ENCODE data around the gene SERTAD2. TPM values are rescaled to one million over a fixed set of nuclear protein-coding genes. Genes with fewer than 3 reads are reported as not detected.

The SERTAD2 gene
- 9.4 TPM for total RNA-seq

DNA sequence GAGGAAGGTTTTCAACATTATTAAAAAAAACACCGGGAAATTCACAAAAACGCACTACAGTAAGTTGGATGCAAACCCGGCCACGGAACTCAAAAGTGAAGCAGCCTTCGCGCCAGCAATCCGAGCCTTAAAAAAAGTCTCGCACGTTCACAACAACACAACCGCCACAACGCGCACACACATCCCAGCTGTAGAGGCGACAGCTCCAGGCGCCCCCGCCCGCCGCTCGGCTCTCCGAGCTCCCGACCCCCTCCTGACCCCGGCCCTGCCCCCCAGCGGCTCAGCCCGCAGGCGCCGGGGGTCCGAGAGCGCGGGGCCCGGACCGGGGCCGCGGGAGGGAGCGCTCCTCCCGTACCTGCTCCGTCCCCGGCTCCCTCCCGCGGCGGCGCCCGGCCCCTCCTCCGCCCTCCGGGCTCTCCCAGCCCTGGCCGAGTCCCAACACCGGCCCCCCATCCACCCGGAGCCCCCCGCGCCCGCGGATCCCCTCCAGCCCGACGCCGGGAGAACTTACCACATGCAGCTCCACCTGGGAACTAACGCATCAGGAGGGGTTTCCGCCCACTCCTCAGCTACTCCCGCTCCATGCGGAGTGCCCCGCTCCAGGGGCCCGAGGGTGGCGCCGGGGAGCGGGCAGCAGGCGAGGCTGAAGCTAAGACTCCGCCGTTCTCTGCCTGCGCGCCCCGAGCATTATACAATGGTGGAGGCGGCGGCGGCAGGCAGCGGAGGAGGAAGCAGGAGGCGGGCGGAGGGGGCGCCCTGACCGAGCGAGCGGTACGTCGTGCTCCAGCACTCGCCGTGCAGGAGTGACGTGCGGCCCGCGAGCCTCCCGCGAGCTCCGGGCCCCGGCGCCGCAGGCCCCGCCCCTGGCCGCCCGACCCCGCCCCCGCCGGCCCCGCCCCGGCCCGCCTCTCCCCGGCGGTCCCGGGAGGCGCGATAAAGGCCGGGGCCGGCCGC is at the start of gene SERTAD2:
Gene SERTAD2 (minus strand): TSS at position 805 of the 954 bp plus-strand sequence. CDS start 17,042 bp downstream, outside the sequence.
- H3K27ac ChIP-seq (ENCODE audit: low read depth, low read length): peak within 1 kb of the TSS; percentile 98
- H3K9me3 ChIP-seq (ENCODE audit: control insufficient read depth in 3 of 3, low read length in 3 of 3): no peaks in the 10 kb centered on the region
- H3K27me3 ChIP-seq (ENCODE audit: control insufficient read depth in 3 of 3, insufficient read depth in 3 of 3, low read length in 3 of 3): no peaks in the 10 kb centered on the region
- H3K4me3 ChIP-seq (ENCODE audit: low read length in 3 of 3): peak within 1 kb of the TSS; percentile 86 to 89 (median 87)
- no peaks in the 10 kb centered on the region for H3K36me3 ChIP-seq (ENCODE audit: control insufficient read depth in 3 of 3, insufficient read depth in 3 of 3, low read length in 3 of 3)
- H3K9ac ChIP-seq (ENCODE audit: low read depth in 1 of 3, low read length in 3 of 3): peak within 1 kb of the TSS; percentile 92 to 94 (median 94)
- peaks cover 33 to 39% (median 34%) of the 10 kb centered on the region in 3 donors for H3K4me1 ChIP-seq (ENCODE audit: control insufficient read depth in 3 of 3, insufficient read depth in 3 of 3, low read length in 3 of 3)

DNA sequence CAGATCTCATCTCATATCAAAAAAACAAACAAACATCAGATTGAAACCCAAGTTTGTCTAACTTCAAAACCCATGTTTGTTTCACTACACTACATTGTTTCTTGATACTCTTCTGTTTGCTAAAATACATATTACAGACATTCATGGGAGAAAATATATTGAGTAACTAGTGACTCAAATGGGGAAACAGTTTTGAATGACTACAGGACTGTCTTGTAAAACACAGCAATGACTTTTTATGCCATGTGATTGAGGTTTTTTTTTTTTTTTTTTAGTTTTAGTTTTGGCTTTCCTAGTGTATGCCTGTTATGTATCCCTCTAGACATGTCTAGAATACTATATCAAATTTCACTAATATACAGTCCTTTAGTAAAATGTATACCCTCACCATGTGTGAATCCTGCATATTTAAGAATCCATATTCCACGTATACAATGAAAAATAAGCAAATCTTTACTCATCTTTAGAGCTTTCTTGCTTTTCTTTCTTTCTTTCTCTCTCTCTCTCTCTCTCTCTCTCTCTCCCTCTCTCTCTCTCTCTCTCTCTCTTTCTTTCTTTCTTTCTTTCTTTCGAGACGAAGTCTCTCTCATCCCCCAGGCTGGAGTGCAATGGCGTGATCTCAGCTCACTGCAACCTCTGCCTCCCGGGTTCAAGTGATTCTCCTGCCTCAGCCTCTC is 46.6 kb upstream of the SERTAD2 start:
- Histone ChIP-seq H3K4me3 (ENCODE audit: low read length in 3 of 3) (no peak overlapping the region), H3K27ac (ENCODE audit: low read depth, low read length) (no peak overlapping the region), H3K4me1 (ENCODE audit: control insufficient read depth in 3 of 3, insufficient read depth in 3 of 3, low read length in 3 of 3) (peaks cover 0 to 10% (median 5%) of the 10 kb centered on the region in 3 donors), H3K9ac (ENCODE audit: low read depth in 1 of 3, low read length in 3 of 3) (no peak overlapping the region), H3K9me3 (ENCODE audit: control insufficient read depth in 3 of 3, low read length in 3 of 3) (no peaks in the 10 kb centered on the region), H3K36me3 (ENCODE audit: control insufficient read depth in 3 of 3, insufficient read depth in 3 of 3, low read length in 3 of 3) (no peaks in the 10 kb centered on the region), H3K27me3 (ENCODE audit: control insufficient read depth in 3 of 3, insufficient read depth in 3 of 3, low read length in 3 of 3) (no peaks in the 10 kb centered on the region)

- no peak overlapping the region for H3K9ac ChIP-seq (ENCODE audit: low read depth in 1 of 3, low read length in 3 of 3)
- H3K36me3 ChIP-seq (ENCODE audit: control insufficient read depth in 3 of 3, insufficient read depth in 3 of 3, low read length in 3 of 3): no peaks in the 10 kb centered on the region
- H3K9me3 ChIP-seq (ENCODE audit: control insufficient read depth in 3 of 3, low read length in 3 of 3): no peaks in the 10 kb centered on the region
- H3K4me3 ChIP-seq (ENCODE audit: low read length in 3 of 3): no peak overlapping the region
- H3K27me3 ChIP-seq (ENCODE audit: control insufficient read depth in 3 of 3, insufficient read depth in 3 of 3, low read length in 3 of 3): no peaks in the 10 kb centered on the region
- no peak overlapping the region for H3K27ac ChIP-seq (ENCODE audit: low read depth, low read length)
- peaks cover 0 to 10% (median 5%) of the 10 kb centered on the region in 3 donors for H3K4me1 ChIP-seq (ENCODE audit: control insufficient read depth in 3 of 3, insufficient read depth in 3 of 3, low read length in 3 of 3)
Observed at GRCh38 chr2:64699712-64700111, 46.0 kb upstream of the SERTAD2 start.

DNA sequence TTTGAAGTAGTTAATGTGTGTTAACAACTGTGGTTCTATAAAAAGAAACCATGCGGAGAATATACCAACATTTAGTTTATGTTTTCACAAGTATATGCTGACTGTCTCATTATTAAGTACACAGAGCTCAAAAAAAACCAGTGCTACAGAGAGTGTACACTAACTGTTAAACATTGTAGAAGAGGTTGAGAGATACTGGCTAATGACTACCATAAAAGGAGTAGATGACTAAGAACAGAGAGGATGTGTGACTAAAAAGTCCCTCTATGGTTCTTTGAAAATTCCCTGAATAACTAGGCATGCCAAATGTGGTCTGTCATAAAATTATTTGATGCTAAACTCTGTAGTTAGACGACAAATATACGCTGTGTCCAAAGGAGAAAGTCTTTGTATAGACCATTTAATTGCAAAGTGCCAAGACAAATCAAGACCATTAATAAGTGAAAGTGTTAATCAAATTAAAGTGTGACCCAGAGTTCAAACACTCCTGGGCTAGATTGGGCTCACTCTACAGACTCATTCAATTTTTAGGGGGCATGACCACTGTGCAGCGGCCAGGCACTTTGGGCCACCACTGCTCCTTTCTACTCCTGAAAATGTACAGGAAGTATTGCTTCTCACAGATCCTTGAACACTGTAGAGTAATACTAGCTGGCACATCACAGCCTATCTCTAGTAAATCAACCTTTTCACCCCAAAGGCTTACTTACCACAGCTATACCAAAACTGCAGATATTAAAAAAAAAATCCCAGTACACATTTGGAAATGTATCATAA is 45.1 kb upstream of the SERTAD2 start:
- H3K9me3 ChIP-seq (ENCODE audit: control insufficient read depth in 3 of 3, low read length in 3 of 3): no peaks in the 10 kb centered on the region
- H3K27me3 ChIP-seq (ENCODE audit: control insufficient read depth in 3 of 3, insufficient read depth in 3 of 3, low read length in 3 of 3): no peaks in the 10 kb centered on the region
- peaks cover 0 to 10% (median 5%) of the 10 kb centered on the region in 3 donors for H3K4me1 ChIP-seq (ENCODE audit: control insufficient read depth in 3 of 3, insufficient read depth in 3 of 3, low read length in 3 of 3)
- no peaks in the 10 kb centered on the region for H3K36me3 ChIP-seq (ENCODE audit: control insufficient read depth in 3 of 3, insufficient read depth in 3 of 3, low read length in 3 of 3)
- H3K4me3 ChIP-seq (ENCODE audit: low read length in 3 of 3): no peak overlapping the region
- no peak overlapping the region for H3K9ac ChIP-seq (ENCODE audit: low read depth in 1 of 3, low read length in 3 of 3)
- no peak overlapping the region for H3K27ac ChIP-seq (ENCODE audit: low read depth, low read length)

- Histone ChIP-seq H3K27me3 (ENCODE audit: control insufficient read depth in 3 of 3, insufficient read depth in 3 of 3, low read length in 3 of 3) (no peaks in the 10 kb centered on the region), H3K4me1 (ENCODE audit: control insufficient read depth in 3 of 3, insufficient read depth in 3 of 3, low read length in 3 of 3) (peaks cover 0 to 10% (median 5%) of the 10 kb centered on the region in 3 donors), H3K4me3 (ENCODE audit: low read length in 3 of 3) (no peak overlapping the region), H3K9ac (ENCODE audit: low read depth in 1 of 3, low read length in 3 of 3) (no peak overlapping the region), H3K27ac (ENCODE audit: low read depth, low read length) (no peak overlapping the region), H3K36me3 (ENCODE audit: control insufficient read depth in 3 of 3, insufficient read depth in 3 of 3, low read length in 3 of 3) (no peaks in the 10 kb centered on the region), H3K9me3 (ENCODE audit: control insufficient read depth in 3 of 3, low read length in 3 of 3) (no peaks in the 10 kb centered on the region)
Observed at GRCh38 chr2:64698177-64698643, 44.5 kb upstream of the SERTAD2 start.

- H3K4me1 ChIP-seq (ENCODE audit: control insufficient read depth in 3 of 3, insufficient read depth in 3 of 3, low read length in 3 of 3): peaks cover 0 to 10% (median 5%) of the 10 kb centered on the region in 3 donors
- no peak overlapping the region for H3K27ac ChIP-seq (ENCODE audit: low read depth, low read length)
- no peaks in the 10 kb centered on the region for H3K27me3 ChIP-seq (ENCODE audit: control insufficient read depth in 3 of 3, insufficient read depth in 3 of 3, low read length in 3 of 3)
- no peak overlapping the region for H3K9ac ChIP-seq (ENCODE audit: low read depth in 1 of 3, low read length in 3 of 3)
- H3K4me3 ChIP-seq (ENCODE audit: low read length in 3 of 3): no peak overlapping the region
- H3K36me3 ChIP-seq (ENCODE audit: control insufficient read depth in 3 of 3, insufficient read depth in 3 of 3, low read length in 3 of 3): no peaks in the 10 kb centered on the region
- H3K9me3 ChIP-seq (ENCODE audit: control insufficient read depth in 3 of 3, low read length in 3 of 3): no peaks in the 10 kb centered on the region
Observed at GRCh38 chr2:64697297-64698176, 43.8 kb upstream of the SERTAD2 start.

DNA sequence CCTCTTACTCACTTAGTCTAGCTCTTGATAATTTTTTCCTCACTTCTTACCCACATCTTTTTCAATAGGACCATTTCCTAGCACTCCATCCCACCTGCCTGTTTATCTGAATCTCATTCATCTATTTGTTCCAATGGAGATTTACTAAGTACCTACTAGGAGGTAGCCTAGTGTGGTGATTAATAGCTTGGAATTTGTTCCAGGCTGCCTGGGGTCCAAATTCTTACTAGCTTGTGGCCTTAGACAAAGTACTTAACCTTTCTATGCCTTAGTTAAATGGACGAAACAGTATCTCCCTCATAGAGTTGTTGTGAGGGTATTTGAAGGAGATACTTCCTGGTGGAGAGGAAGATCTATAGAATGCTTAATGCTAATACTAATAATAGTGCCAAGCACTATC is 42.9 kb upstream of the SERTAD2 start:
- H3K4me3 ChIP-seq (ENCODE audit: low read length in 3 of 3): no peak overlapping the region
- H3K4me1 ChIP-seq (ENCODE audit: control insufficient read depth in 3 of 3, insufficient read depth in 3 of 3, low read length in 3 of 3): peaks cover 0 to 10% (median 5%) of the 10 kb centered on the region in 3 donors
- no peaks in the 10 kb centered on the region for H3K9me3 ChIP-seq (ENCODE audit: control insufficient read depth in 3 of 3, low read length in 3 of 3)
- no peaks in the 10 kb centered on the region for H3K36me3 ChIP-seq (ENCODE audit: control insufficient read depth in 3 of 3, insufficient read depth in 3 of 3, low read length in 3 of 3)
- no peak overlapping the region for H3K27ac ChIP-seq (ENCODE audit: low read depth, low read length)
- H3K9ac ChIP-seq (ENCODE audit: low read depth in 1 of 3, low read length in 3 of 3): no peak overlapping the region
- H3K27me3 ChIP-seq (ENCODE audit: control insufficient read depth in 3 of 3, insufficient read depth in 3 of 3, low read length in 3 of 3): no peaks in the 10 kb centered on the region

DNA sequence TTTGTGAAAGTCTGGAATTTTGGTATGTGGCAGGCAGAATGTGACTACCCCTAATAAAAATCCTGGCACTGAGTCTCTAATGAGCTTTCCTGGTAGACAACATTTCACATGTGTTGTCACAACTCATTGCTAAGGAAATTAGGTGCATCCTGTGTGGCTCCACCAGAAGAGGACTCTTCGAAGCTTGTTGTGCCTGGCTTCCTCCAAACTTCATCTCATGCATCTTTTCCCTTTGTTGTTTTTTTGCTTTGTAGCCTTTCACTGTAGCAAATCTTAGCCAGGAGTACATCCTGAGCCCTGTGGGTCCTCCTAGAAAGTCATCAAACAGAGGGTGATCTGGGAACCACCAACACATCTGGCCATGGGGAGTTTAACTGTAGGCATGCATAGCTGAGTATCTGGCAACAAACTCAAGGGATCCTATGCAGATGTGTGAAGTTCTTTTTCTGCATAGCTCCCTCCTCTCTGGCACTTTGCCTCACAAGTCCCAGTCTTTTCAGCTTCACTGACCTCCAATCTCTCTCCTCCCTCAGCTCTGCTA is 42.1 kb upstream of the SERTAD2 start:
- Histone ChIP-seq H3K4me1 (ENCODE audit: control insufficient read depth in 3 of 3, insufficient read depth in 3 of 3, low read length in 3 of 3) (peaks cover 0 to 10% (median 5%) of the 10 kb centered on the region in 3 donors), H3K27ac (ENCODE audit: low read depth, low read length) (no peak overlapping the region), H3K27me3 (ENCODE audit: control insufficient read depth in 3 of 3, insufficient read depth in 3 of 3, low read length in 3 of 3) (no peaks in the 10 kb centered on the region), H3K9ac (ENCODE audit: low read depth in 1 of 3, low read length in 3 of 3) (peak overlapping the region in 1 of 3 donors; percentile 38), H3K4me3 (ENCODE audit: low read length in 3 of 3) (no peak overlapping the region), H3K36me3 (ENCODE audit: control insufficient read depth in 3 of 3, insufficient read depth in 3 of 3, low read length in 3 of 3) (no peaks in the 10 kb centered on the region), H3K9me3 (ENCODE audit: control insufficient read depth in 3 of 3, low read length in 3 of 3) (no peaks in the 10 kb centered on the region)

GRCh38 chr2:64692401-64692800 is 38.7 kb upstream of the SERTAD2 start:
- no peaks in the 10 kb centered on the region for H3K27me3 ChIP-seq (ENCODE audit: control insufficient read depth in 3 of 3, insufficient read depth in 3 of 3, low read length in 3 of 3)
- no peaks in the 10 kb centered on the region for H3K9me3 ChIP-seq (ENCODE audit: control insufficient read depth in 3 of 3, low read length in 3 of 3)
- no peak overlapping the region for H3K27ac ChIP-seq (ENCODE audit: low read depth, low read length)
- H3K4me1 ChIP-seq (ENCODE audit: control insufficient read depth in 3 of 3, insufficient read depth in 3 of 3, low read length in 3 of 3): peaks cover 0 to 10% (median 5%) of the 10 kb centered on the region in 3 donors
- no peak overlapping the region for H3K9ac ChIP-seq (ENCODE audit: low read depth in 1 of 3, low read length in 3 of 3)
- H3K4me3 ChIP-seq (ENCODE audit: low read length in 3 of 3): no peak overlapping the region
- H3K36me3 ChIP-seq (ENCODE audit: control insufficient read depth in 3 of 3, insufficient read depth in 3 of 3, low read length in 3 of 3): no peaks in the 10 kb centered on the region

Data from skeletal muscle tissue (tissue), 4 donors.